HUES48 (cell line): ENCODE results near the gene PTPRN2.
"Not testable (repeated sequence)": the region's sequence is repeated elsewhere in the genome, so short reads cannot be mapped to it uniquely, and the experiment has no call there.

Experiments
- H3K27ac ChIP-seq: one replicate; pipeline ENCODE4 v1.7.0; 2013; ENCODE audit warnings: low read depth, low read length, inconsistent platforms
- H3K27me3 ChIP-seq: 2 replicates; pipeline ENCODE4 v1.6.1; 2013; ENCODE audit warnings: mild to moderate bottlenecking, low read length; ENCODE audit not compliant: control insufficient read depth, insufficient read depth
- H3K36me3 ChIP-seq: 2 replicates; pipeline ENCODE4 v1.6.1; 2013; ENCODE audit warnings: low read length; ENCODE audit not compliant: control insufficient read depth, insufficient read depth
- H3K4me1 ChIP-seq: 2 replicates; pipeline ENCODE4 v1.6.1; 2013; ENCODE audit warnings: mild to moderate bottlenecking, low read length; ENCODE audit not compliant: control insufficient read depth, insufficient read depth
- H3K4me3 ChIP-seq: 2 replicates; pipeline ENCODE4 v1.5.1; 2013; ENCODE audit warnings: mild to moderate bottlenecking, low read depth, low read length
- H3K9ac ChIP-seq: 2 replicates; pipeline ENCODE4 v1.6.1; 2013; ENCODE audit warnings: mild to moderate bottlenecking, low read depth, low read length, moderate library complexity
- H3K9me3 ChIP-seq: 2 replicates; pipeline ENCODE4 v1.6.1; 2013; ENCODE audit warnings: low read length; ENCODE audit not compliant: control insufficient read depth, insufficient read depth

The PTPRN2 gene

DNA sequence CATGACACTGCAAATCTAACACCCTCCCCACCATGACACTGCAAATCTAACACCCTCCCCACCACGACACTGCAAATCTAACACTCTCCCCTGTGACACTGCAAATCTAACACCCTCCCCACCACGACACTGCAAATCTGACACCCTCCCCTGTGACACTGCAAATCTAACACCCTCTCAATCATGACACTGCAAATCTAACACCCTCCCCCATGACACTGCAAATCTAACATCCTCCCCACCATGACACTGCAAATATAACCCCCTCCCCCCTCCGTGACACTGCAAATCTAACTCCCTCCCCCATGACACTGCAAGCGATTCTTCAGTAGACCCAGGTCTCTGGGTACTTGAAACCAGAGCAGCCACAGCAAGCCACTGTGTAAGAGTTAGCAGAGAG, 646.4 kb downstream of the PTPRN2 start:
- no peaks in the 10 kb centered on the region for H3K36me3 ChIP-seq
- no peaks in the 10 kb centered on the region for H3K27me3 ChIP-seq
- H3K4me3 ChIP-seq = no peak overlapping the region
- H3K27ac ChIP-seq = no peak overlapping the region
- no peaks in the 10 kb centered on the region for H3K4me1 ChIP-seq
- no peaks in the 10 kb centered on the region for H3K9me3 ChIP-seq
- no peak overlapping the region for H3K9ac ChIP-seq

DNA sequence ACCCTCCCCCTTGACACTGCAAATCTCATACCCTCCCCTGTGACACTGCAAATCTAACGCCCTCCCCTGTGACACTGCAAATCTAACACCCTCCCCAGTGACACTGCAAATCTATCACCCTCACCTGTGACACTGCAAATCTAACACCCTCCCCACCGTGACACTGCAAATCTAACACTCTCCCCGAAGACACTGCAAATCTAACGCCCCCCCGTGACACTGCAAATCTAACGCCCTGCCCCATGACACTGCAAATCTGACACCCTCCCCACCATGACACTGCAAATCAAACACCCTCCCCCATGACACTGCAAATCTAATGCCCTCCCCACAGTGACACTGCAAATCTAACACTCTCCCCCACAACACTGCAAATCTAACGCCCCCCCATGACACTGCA, 647.1 kb downstream of the PTPRN2 start:
- Histone ChIP-seq H3K4me1 (no peaks in the 10 kb centered on the region), H3K36me3 (no peaks in the 10 kb centered on the region), H3K27me3 (no peaks in the 10 kb centered on the region), H3K9ac (no peak overlapping the region), H3K9me3 (no peaks in the 10 kb centered on the region), H3K27ac (no peak overlapping the region), H3K4me3 (no peak overlapping the region)

DNA sequence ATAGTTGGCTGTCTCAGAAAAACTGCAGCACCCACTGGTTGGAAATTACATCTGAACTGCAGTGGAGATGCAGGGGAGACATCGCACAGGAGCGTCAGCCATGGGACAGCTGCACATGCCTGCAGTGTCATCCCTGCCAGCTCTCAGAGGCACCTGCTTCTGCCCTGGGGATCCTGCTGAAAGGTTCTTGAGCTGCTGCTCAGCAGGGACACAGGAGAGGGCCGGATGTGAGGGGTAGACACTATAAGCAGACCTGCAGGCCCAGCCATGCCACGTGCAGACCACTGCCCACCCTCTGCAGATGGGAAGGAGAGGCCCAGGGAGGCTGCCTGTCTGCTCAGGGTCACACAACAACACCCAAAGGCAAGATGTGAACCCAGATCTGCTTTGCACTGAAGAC, 649.4 kb downstream of the PTPRN2 start:
- no peaks in the 10 kb centered on the region for H3K27me3 ChIP-seq
- 0 out of 2 replicates have a peak, but pooled peaks cover 7% of the 10 kb centered on the region for H3K9me3 ChIP-seq
- H3K36me3 ChIP-seq = no peaks in the 10 kb centered on the region
- no peaks in the 10 kb centered on the region for H3K4me1 ChIP-seq
- no peak overlapping the region for H3K4me3 ChIP-seq
- H3K9ac ChIP-seq = no peak overlapping the region
- no peak overlapping the region for H3K27ac ChIP-seq

DNA sequence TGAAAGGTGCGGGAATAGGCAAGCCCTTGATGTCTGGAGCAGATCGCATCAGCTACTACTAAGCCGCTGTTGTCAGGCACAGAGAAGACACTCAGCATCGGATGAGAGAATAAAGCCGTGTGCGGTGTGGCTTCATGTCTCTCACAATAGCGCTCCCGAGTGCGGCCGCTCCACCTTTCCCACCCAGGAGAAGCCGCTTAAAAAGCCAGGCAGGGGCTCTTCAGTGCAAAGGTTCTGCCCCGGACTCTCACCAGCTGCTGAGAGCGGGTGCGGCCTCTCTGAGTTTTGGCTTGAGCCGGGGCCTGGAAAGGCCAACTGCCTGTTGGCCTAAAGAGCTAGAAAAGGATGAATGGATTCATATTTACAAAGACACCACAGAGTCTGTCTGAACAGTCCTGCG, 650.2 kb downstream of the PTPRN2 start:
- Histone ChIP-seq H3K4me3 (no peak overlapping the region), H3K9me3 (peaks cover 11% of the 10 kb centered on the region; the same call in 1 of the 2 replicates), H3K27me3 (no peaks in the 10 kb centered on the region), H3K4me1 (no peaks in the 10 kb centered on the region), H3K9ac (no peak overlapping the region), H3K36me3 (no peaks in the 10 kb centered on the region), H3K27ac (no peak overlapping the region)

DNA sequence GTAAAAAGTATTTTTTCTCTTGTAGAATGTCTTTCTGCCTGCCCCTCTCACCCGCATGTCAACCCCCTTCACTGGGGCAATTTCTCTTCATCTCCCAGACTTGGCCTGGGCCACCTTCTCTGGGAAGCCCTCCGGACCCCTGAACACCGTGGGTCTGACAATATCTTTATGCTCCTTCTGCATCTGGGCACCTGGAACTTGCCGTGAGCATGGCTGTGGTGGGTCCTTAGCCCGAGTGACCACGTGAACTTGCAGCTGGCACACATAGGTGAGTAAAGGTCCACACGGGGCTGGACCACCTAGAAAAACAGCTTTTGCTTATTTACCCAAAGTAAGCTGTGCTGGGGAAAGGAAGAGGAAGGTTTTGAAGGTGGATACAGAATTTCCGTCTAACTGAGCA, 650.6 kb downstream of the PTPRN2 start:
- Histone ChIP-seq H3K9ac (no peak overlapping the region), H3K9me3 (peaks cover 14% of the 10 kb centered on the region; the same call in 1 of the 2 replicates), H3K27me3 (no peaks in the 10 kb centered on the region), H3K4me3 (no peak overlapping the region), H3K4me1 (no peaks in the 10 kb centered on the region), H3K36me3 (no peaks in the 10 kb centered on the region), H3K27ac (no peak overlapping the region)

DNA sequence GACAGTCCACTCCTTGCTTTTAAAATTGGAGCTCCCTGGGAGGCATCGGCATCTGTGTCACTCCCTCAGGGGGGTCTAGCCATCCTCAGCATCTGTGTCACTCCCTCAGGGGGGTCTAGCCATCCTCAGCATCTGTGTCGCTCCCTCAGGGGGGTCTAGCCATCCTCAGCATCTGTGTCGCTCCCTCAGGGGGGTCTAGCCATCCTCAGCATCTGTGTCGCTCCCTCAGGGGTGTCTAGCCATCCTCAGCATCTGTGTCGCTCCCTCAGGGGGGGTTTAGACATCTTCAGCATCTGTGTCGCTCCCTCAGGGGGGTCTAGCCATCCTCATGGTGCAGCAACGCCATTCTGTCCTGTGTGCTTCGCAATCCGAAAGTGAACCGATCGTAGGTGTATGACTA, 651.9 kb downstream of the PTPRN2 start:
- H3K36me3 ChIP-seq, H3K27me3 ChIP-seq, H3K9ac ChIP-seq, H3K4me1 ChIP-seq, H3K27ac ChIP-seq, H3K4me3 ChIP-seq: not testable (repeated sequence)
- H3K9me3 ChIP-seq = peaks cover 14% of the 10 kb centered on the region; the same call in 1 of the 2 replicates

DNA sequence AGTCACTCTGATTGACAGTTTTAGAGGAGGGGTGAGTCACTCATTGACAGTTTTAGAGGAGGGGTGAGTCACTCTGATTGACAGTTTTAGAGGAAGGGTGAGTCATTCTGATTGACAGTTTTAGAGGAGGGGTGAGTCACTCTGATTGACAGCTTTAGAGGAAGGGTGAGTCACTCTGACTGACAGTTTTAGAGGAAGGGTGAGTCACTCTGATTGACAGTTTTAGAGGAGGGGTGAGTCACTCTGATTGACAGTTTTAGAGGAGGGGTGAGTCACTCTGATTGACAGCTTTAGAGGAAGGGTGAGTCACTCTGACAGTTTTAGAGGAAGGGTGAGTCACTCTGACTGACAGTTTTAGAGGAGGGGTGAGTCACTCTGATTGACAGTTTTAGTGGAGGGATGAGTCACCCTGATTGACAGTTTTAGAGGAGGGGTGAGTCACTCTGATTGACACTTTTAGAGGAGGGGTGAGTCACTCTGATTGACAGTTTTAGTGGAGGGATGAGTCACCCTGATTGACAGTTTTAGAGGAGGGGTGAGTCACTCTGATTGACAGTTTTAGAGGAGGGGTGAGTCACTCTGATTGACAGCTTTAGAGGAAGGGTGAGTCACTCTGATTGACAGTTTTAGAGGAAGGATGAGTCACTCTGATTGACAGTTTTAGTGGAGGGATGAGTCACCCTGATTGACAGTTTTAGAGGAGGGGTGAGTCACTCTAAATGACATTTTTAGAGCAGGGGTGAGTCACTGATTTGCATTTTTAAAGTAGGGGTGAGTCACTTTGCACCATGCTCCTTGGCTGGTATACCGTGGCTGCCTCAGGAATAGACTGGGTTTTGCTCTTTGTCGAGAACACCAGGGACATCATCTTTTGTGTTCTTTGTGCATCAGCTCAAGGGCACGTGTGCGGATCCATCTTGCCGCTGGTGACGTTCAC, 654.1 kb downstream of the PTPRN2 start:
- H3K36me3 ChIP-seq, H3K4me1 ChIP-seq, H3K4me3 ChIP-seq, H3K27me3 ChIP-seq, H3K9ac ChIP-seq, H3K27ac ChIP-seq: not testable (repeated sequence)
- H3K9me3 ChIP-seq = peaks cover 14% of the 10 kb centered on the region; the same call in 1 of the 2 replicates

DNA sequence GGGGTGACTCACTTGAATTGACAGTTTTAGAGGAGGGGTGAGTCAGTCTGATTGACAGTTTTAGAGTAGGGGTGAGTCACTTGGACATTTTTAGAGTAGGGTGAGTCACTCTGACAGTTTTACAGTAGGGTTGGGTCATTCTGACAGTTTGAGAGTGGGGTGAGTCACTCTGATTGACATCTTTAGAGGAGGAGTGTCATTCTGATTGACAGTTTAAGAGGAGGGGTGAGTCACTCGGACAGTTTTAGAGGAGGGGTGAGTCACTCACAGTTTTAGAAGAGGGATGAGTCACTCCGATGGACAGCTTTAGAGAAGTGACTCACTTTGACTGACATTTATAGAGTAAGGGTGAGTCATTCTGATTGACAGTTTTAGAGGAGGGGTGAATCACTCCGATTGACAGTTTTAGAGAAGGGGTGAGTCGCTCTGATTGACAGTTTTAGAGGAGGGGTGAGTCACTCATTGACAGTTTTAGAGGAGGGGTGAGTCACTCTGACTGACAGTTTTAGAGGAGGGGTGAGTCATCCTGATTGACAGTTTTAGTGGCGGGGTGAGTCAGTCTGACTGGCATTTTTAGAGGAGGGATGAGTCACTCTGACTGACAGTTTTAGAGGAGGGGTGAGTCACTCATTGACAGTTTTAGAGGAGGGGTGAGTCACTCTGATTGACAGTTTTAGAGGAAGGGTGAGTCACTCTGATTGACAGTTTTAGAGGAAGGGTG, 655.0 kb downstream of the PTPRN2 start:
- no peaks in the 10 kb centered on the region for H3K4me1 ChIP-seq
- H3K9me3 ChIP-seq = peaks cover 14% of the 10 kb centered on the region; the same call in 1 of the 2 replicates
- no peak overlapping the region for H3K4me3 ChIP-seq
- no peak overlapping the region for H3K9ac ChIP-seq
- H3K36me3 ChIP-seq = no peaks in the 10 kb centered on the region
- no peak overlapping the region for H3K27ac ChIP-seq
- H3K27me3 ChIP-seq = no peaks in the 10 kb centered on the region

DNA sequence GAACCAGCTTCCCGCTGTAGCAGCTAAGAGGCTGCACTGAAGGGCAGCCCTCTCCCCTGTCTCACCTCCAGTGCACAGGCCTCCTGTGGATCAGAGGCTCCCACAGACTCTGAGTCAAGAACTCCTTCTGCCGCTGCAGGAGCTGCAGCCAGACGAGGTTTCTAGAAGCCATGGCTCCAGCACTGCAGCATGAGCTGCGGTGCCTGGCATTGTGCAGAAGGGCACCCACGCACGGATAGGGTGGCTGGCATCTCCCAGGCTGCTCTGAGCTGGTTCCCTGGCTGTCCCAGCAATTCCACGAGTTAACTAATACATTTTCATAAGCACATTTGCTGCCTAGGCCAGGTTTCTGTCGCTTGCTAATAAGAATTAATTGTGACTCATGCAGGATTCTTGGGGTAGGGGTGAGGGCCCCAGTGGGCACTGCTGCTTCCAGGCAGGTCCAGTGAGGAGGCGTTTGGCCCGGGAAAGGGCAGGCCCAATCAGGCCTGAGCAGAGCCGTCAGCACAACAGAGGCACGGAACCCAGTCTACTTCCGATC, 656.6 kb downstream of the PTPRN2 start:
- H3K9me3 ChIP-seq = peaks cover 14% of the 10 kb centered on the region; the same call in 1 of the 2 replicates
- no peak overlapping the region for H3K4me3 ChIP-seq
- no peaks in the 10 kb centered on the region for H3K4me1 ChIP-seq
- no peaks in the 10 kb centered on the region for H3K36me3 ChIP-seq
- no peaks in the 10 kb centered on the region for H3K27me3 ChIP-seq
- no peak overlapping the region for H3K27ac ChIP-seq
- no peak overlapping the region for H3K9ac ChIP-seq

DNA sequence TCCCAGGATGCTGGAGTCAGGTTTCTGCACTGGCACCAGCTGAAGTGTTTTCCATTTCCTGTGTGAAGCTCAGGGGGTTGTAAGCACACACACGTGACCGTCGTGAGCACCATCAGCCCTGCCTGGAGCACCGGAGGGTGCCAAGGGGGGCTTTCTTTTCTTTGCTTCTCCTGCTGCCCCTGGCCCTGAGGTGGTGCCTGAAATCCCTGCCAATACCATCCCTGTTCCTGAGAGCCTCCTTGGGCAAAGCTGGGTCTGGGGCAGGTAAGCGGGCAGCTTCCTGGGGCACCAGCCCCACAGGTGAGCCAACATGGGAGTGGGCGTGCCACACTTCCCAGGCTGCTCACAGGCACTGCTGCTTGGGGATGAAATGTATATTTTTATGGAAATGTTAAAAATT, 657.2 kb downstream of the PTPRN2 start:
- Histone ChIP-seq H3K27ac (no peak overlapping the region), H3K27me3 (no peaks in the 10 kb centered on the region), H3K36me3 (no peaks in the 10 kb centered on the region), H3K4me3 (no peak overlapping the region), H3K9me3 (peaks cover 14% of the 10 kb centered on the region; the same call in 1 of the 2 replicates), H3K4me1 (no peaks in the 10 kb centered on the region), H3K9ac (no peak overlapping the region)

DNA sequence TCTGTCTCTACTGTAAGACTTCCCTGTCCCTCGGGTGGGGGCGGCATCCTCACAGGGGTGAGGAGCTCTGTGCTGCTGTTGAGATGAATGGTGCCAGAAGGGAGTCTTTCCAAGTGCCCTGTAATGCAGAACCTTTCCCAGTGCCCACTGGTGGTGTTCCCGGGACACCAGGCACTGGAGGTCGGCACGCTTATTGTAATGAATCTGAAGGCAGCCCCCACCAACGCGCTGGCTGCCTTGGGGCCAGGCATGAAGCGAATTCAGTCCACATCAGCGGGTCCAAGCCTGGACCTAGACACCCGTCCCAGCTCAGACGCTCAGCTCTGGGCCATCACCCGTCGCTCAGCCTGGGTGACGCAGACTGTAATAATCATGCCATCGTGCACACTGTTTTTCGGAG, 658.0 kb downstream of the PTPRN2 start:
- H3K27me3 ChIP-seq = no peaks in the 10 kb centered on the region

More for the DNA sequence above, 658.0 kb downstream of the PTPRN2 start:
- Histone ChIP-seq H3K4me3 (no peak overlapping the region), H3K4me1 (no peaks in the 10 kb centered on the region), H3K9me3 (peaks cover 14% of the 10 kb centered on the region; the same call in 1 of the 2 replicates), H3K27ac (no peak overlapping the region), H3K9ac (no peak overlapping the region), H3K36me3 (no peaks in the 10 kb centered on the region)
